ENCODE results near the gene PCDHGB1. TPM values are rescaled to one million over a fixed set of nuclear protein-coding genes. Genes with fewer than 3 reads are reported as not detected.

PCDHGB1 gene
- total RNA-seq (2022; extraction: Qiagen RNA extraction; ENCODE audit: low read depth), result 1.6 to 2.1 TPM (median 1.9 TPM) in 5 replicates

DNA sequence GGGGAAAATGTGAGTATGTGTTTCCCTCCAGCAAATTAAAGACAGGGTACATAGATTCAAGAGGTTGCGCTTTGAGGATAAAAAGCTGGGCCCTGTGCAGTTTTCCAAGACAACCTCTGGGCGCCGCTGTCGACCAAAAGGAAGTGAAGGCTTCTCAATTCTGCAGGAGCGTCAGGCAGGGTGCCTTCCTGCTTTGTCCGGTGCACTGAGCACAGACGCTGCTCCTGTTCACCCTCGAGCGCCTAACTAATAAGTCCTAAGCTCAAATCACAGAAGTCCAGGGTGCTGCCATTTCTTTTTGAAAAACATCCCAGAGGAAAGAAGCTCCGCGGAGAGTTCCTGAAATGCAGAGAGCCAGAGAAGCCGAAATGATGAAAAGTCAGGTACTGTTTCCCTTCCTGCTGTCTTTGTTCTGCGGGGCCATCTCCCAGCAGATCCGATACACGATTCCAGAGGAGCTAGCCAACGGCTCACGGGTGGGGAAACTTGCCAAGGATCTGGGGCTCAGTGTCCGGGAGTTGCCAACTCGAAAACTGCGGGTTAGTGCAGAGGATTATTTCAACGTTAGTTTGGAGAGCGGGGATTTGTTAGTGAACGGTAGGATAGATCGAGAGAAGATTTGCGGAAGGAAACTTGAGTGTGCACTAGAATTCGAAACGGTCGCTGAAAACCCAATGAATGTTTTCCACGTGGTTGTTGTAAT lies at the start of gene PCDHGB1:
Gene PCDHGB1, plus strand, starts transcription at position 183 of the 703 bp plus-strand sequence. Its CDS starts 162 bp downstream, at position 345.

DNA sequence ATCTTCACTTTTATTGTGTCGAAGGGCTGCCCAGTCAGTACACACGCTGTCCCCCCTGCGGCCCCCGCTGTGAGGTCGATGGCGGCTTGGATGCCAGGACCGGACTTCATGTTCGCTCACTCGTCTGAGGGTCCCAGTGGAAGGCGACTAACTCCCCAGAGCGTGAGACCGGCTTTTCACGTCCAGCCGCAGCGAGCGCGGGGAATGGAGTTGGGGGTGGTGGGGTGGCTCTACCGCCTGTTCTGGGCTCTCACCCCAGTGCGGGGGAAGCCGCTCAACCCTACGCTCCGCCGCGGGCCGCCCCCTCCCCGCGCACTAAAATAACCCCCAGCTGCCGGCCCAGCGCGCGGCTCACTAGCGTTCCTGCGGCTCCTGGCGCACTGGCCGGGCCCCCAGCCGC lies 46.1 kb upstream of the PCDHGB1 start, which contains the start of gene SLC25A2:
Gene SLC25A2, minus strand, starts transcription at position 294 of the 400 bp plus-strand sequence. Its CDS starts 184 bp downstream, at position 110.

DNA sequence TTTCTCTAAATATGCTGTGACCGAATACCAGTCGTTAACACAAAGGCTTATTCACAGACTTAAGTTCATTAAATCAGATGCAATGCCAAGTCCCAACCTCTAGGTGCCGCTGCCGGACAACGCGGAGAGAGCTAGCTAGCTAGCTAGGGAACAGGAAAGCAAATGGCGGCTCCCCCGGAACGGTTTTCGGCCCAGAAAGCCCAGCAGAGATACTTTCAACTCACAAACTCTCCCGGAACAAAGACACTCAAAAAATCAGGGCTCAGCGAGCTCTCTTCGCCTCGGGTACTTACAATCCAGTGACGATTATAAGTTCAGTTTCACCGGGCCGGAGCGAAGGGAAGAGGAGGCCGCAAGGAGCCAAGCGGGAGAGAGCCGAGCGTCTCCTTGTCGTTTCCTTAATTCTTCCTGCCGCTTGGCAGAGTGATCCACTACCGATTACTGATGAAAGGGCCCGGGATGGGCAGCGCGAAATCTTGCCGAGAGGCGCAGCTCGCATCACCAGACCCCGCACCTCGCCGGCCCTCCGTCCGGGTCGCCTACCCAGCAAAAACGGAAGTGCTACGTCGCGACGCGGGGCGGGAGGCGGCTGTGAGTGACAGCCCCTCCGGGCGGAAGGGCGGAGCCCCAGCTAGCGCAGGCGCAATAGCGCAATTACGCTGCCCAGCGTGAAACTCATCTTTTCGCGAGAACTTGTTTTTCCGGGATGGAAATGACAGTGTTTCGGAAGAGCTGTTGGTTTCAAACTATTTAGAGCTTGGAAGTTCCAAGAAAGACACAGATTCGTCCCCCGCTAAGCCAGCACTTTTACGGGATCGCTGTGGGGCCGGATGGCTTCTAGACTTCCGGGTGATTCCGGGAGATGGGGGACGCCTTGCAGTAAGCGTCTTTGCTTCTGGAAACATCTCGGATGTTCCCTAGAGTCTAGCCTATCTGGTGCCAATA lies 29.4 kb upstream of the PCDHGB1 start, which contains the start of gene TAF7:
Gene TAF7, minus strand, starts transcription at position 560 of the 945 bp plus-strand sequence. CDS start 740 bp downstream, outside the sequence.

DNA sequence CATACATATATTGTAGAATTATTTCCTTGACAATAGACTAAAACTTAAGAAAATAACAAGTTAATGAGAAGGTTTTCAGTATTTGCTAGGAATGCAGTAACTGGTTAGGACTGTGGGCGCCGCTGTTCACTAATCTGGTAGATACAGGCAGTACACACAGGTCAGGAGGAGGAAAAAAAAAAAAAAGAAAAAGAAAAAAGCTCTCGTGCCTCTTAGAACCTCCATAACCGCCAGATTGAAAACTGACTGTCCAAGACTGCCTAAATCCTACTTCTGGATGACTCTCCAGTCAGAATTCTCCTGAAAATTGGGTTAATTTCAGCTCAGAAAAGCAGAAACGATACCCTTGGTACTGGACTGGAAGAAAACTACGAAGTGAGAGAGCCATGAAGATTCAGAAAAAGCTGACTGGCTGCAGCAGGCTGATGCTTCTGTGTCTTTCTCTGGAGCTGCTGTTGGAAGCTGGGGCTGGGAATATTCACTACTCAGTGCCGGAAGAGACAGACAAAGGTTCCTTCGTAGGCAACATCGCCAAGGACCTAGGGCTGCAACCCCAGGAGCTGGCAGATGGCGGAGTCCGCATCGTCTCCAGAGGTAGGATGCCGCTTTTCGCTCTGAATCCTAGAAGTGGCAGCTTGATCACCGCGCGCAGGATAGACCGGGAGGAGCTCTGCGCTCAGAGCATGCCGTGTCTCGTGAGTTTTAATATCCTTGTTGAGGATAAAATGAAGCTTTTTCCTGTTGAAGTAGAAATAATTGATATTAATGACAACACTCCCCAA lies 19.4 kb upstream of the PCDHGB1 start, which contains the start of gene PCDHGA1:
Gene PCDHGA1, plus strand, starts transcription at position 216 of the 782 bp plus-strand sequence.

DNA sequence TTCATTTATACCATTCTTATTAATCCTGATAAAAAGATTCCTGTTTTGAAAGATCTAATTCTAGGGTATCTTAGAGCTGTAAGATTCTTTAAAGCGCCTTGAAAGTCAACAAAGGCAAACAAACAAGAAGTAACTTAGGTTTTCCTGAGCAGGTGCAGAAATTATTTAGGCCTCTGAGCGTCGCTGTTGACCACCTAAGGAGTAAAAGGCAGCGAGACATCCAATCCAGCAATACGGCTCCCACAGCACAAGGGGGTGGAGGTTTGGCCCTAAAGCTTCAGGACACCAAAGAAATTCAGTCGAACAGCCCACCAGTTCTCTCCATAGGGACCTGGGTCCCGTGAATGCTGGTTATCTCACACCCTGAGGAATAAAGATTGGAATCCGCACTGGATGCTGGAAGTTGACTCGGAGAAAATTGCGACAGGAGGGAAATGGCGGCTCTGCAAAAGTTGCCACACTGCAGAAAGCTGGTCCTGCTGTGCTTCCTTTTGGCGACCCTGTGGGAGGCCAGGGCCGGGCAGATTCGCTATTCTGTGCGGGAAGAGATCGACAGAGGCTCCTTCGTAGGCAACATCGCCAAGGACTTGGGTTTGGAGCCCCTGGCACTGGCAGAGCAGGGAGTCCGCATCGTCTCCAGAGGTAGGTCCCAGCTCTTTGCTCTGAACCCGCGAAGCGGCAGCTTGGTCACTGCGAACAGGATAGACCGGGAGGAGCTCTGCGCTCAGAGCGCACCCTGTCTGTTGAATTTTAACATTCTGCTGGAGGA lies 11.2 kb upstream of the PCDHGB1 start, which contains the start of gene PCDHGA2:
Gene PCDHGA2, plus strand, starts transcription at position 223 of the 769 bp plus-strand sequence.

DNA sequence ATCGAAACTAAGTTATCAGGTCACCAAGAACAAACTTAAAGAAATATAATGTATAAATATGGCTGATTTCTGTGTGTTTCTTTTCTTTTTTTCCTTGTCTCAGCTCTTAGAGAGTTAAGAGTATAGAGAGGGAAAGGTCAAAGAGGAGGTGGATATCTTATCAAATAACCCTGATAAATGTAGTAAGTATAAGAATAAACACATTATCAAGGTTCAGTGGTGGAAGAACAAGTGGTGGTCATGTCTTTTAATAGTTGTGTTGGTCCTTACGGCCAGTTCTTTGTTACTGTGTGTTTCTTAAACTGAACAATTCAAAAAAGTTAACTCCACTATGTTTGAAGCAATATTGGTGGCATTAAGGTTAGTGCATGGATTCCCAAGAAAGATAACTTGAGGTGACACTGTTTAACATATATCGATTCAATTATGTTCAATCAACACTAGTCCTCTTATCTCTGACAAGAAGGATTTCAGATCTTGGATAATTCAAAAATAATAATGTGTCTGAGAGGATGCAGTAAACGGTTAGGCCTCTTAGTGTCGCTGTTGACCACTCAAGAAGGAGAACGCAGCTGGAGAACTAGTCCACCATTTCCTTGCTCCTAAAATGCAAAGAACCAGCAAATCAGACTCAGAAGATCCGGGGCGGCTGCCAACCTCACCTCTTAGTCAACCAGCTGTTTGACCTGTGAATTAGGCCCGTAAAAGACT lies 6.5 kb upstream of the PCDHGB1 start, which contains the start of gene PCDHGA3:
Gene PCDHGA3, plus strand, starts transcription at position 588 of the 711 bp plus-strand sequence. CDS start 205 bp downstream, outside the sequence.

DNA sequence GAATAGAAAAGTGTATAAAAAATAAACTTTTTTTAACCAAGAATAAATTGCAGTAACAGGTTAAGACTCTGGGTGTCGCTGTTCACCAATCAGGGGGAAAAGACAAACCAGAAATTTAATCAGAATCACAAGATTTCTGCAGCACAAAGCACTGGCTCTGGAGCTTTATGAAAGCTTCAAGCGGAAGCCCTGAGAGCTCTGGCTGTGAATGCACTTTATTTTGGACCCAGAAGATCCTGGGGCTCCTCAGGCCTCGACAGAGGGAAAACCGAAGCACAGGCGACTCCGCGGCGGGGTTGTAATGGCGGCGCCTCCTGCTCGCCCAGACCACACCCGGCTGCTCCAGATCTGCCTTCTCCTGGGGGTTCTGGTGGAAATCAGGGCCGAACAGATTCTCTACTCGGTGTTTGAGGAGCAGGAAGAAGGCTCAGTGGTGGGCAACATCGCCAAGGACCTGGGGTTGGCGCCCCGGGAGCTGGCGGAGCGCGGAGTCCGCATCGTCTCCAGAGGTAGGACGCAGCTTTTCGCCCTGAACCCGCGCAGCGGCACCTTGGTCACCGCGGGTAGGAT lies 5.1 kb downstream of the PCDHGB1 start, which contains the start of gene PCDHGA4:
Gene PCDHGA4, plus strand, starts transcription at position 122 of the 570 bp plus-strand sequence. Its CDS starts 87 bp downstream, at position 209.

DNA sequence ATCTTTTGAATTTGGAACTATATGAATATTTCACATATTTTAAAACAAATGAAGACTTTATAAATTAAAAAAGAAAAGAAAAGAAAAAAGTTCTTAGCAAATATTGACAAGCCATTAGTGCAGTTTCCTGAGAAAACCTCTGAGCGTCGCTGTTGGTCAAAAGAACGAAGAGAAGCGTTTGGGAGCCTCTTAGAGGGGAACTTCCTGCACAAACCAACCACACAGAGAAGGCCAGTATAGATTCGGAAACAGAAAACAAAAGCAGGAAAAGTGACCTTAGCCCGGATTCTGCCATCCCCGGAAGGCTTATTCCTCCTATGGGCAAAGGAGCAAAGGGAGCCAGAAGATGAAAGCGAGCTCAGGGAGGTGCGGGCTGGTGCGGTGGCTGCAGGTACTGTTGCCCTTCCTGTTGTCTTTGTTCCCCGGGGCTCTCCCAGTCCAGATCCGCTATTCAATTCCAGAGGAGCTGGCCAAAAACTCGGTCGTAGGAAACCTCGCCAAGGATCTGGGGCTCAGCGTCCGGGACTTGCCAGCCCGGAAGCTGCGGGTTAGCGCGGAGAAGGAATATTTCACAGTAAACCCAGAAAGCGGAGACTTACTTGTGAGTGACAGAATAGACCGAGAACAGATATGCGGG lies 10.0 kb downstream of the PCDHGB1 start, which contains the start of gene PCDHGB2:
Gene PCDHGB2, plus strand, starts transcription at position 205 of the 637 bp plus-strand sequence. Its CDS starts 142 bp downstream, at position 347.

DNA sequence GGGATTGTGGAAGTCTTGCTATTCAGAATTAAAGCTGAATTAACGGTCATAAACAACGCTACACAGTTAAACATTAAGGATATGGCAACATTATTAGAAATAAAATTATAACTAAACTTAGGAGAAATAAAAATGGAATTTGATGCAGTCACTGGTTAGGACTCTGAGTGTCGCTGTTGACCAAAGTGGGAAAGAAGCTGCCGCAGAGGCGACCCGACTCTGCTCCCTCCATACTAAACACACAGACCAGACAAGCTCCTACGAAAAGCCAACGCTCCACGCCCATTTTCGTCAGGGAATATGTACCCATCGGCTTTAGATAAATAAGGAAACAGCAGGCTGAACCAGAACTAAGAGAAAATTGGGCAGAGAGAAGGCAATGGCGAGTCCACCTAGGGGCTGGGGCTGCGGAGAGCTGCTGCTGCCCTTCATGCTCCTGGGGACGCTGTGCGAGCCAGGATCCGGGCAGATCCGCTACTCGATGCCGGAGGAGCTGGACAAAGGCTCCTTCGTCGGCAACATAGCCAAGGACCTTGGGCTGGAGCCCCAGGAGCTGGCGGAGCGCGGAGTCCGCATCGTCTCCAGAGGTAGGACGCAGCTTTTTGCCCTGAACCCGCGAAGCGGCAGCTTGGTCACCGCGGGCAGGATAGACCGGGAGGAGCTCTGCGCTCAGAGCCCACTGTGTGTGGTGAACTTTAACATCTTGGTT lies 14.2 kb downstream of the PCDHGB1 start, which contains the start of gene PCDHGA5:
Gene PCDHGA5, plus strand, starts transcription at position 211 of the 709 bp plus-strand sequence. Its CDS starts 169 bp downstream, at position 380.

DNA sequence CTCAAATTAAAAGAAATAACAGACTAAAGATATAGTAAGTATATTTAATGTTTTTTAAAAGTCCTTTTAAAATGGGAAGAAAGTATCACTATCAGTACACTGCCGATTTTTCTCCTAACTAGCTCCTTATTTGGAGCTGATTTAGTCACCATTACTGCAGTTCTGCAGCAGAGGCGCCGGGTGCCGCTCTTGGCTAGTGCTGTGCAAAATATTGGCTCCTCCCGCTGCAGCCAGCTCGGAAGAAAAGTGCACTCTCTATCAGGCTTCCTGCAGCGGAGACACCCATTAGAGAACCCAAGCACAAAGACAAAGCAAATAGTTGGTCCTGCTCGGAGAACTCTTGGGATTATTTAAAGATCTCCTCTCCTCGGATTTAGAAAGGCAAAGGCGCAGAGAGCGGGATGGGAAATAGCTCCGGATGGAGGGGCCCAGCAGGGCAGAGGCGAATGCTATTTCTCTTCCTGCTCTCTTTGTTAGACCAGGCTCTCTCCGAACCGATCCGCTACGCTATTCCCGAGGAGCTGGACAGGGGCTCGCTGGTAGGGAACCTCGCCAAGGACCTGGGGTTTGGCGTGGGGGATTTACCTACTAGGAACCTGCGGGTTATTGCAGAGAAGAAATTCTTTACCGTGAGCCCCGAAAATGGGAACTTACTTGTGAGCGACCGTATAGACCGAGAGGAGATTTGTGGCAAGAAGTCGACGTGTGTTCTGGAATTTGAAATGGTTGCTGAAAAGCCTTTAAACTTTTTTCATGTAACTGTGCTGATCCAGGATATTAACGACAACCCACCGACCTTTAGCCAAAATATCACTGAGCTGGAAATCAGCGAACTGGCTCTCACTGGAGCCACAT lies 20.3 kb downstream of the PCDHGB1 start, which contains the start of gene PCDHGB3:
Gene PCDHGB3, plus strand, starts transcription at position 249 of the 855 bp plus-strand sequence. Its CDS starts 153 bp downstream, at position 402.

DNA sequence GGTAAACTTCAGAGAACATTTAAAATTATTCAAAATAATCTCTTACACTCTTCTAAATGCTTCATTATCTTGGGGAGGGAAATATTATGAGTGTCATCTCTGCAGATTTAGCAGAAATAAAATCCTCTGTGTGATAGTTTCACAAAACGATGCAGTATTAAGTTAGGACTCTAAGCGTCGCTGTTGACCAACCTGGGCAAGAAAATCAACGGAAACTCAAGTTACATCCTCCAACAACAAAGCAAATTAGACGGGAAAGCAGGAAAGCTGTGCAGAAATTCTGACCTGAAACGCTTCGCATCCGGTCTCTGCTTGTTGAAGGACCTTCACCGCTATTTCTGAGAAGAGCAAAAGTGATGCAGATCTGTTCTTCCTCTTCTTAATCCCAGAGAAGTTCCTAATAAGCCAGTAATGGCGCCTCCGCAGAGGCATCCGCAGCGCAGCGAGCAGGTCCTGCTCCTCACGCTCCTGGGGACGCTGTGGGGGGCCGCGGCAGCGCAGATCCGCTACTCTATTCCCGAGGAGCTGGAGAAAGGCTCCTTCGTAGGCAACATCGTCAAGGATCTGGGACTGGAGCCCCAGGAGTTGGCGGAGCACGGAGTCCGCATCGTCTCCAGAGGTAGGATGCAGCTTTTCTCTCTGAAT lies 23.9 kb downstream of the PCDHGB1 start, which contains the start of gene PCDHGA6:
Gene PCDHGA6, plus strand, starts transcription at position 219 of the 645 bp plus-strand sequence. Its CDS starts 193 bp downstream, at position 412.

DNA sequence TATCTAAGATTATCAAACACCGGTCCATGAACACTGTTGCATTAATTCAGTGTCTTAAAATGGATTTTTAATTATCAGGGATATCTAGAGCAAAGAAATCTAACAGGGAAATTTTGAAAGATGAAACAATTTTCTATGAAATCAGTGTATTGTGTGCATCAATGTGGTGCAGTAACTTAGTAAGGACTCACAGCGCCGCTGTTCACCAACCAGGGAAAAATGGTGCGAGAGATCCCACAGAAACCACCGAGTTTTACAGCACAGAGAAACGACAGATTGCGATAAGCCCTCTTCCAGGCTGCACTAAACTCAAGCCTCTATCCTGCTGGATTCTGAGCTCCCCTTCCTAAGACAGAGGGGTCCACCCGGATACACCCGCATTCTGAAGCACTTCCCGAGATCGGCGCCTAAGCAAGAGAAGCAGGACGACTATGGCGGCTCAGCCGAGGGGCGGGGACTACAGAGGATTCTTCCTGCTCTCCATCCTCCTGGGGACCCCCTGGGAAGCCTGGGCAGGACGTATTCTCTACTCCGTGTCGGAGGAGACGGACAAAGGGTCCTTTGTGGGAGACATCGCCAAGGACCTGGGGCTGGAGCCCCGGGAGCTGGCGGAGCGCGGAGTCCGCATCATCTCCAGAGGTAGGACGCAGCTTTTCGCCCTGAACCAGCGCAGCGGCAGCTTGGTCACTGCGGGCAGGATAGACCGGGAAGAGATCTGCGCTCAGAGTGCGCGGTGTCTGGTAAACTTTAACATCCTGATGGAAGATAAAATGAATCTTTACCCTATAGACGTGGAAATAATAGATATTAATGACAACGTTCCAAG lies 32.8 kb downstream of the PCDHGB1 start, which contains the start of gene PCDHGA7:
Gene PCDHGA7, plus strand, starts transcription at position 274 of the 826 bp plus-strand sequence. Its CDS starts 158 bp downstream, at position 432.

DNA sequence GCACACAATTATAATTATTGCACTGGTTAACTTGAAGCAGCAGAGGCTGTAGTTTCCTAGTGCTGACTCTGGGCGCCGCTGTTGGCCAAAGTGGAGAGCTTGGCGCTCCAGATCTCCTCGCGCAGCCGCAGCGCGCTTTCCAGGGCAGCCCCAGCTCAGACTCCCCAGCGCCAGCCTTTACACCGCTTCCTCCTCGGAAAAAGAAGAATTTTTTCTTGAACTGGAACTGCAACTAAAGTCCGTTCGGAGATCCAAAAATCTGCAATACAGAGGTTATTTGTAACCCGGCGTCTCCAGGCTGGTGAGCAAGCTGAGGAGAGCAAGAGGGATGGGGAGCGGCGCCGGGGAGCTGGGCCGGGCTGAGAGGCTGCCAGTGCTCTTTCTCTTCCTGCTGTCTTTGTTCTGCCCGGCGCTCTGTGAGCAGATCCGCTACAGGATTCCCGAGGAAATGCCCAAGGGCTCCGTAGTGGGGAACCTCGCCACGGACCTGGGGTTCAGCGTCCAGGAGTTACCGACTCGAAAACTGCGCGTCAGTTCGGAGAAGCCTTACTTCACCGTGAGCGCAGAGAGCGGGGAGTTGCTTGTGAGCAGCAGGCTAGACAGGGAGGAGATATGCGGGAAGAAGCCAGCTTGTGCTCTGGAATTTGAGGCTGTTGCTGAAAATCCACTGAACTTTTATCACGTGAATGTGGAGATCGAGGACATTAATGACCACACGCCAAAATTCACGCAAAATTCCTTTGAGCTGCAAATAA lies 37.8 kb downstream of the PCDHGB1 start, which contains the start of gene PCDHGB4:
Gene PCDHGB4, plus strand, starts transcription at position 142 of the 755 bp plus-strand sequence. Its CDS starts 187 bp downstream, at position 329.

DNA sequence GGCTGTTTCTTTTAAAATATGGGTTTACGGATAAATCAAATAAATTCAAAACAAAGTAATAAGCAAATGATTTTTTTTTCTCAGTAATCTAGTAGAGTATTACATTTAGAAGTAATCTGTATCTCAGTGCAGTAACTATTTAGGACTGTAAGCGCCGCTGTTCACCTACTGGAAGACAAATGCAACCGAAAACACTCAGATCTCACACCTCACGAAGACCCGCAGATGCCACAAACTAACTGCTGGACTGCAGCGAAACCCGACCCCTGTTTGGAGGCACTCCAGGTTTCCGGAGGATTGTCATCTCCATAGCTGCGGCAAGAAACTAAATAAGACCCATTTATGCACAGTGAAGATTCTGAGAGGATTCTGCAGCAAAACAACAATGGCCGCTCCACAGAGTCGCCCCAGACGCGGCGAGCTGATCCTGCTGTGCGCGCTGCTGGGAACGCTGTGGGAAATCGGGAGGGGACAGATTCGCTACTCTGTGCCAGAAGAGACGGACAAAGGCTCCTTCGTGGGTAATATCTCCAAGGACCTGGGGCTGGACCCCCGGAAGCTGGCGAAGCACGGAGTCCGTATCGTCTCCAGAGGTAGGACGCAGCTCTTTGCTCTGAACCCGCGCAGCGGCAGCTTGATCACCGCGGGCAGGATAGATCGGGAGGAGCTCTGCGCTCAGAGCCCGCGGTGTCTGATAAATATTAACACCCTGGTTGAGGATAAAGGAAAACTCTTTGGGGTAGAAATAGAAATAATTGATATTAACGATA lies 42.7 kb downstream of the PCDHGB1 start, which contains the start of gene PCDHGA8:
Gene PCDHGA8, plus strand, starts transcription at position 205 of the 770 bp plus-strand sequence. Its CDS starts 181 bp downstream, at position 386.

